Measurements from ENCODE around the gene SHROOM3. TPM values are rescaled to one million over a fixed set of nuclear protein-coding genes. Genes with fewer than 3 reads are reported as not detected.

SHROOM3 gene
- total RNA-seq, 1 experiment from 2014 or later: 27.6 TPM

GRCh38 chr4:76525751-76526150 lies 90.7 kb downstream of the SHROOM3 start:
- no peak for DNase-seq
- no peak overlapping the region for H4K91ac ChIP-seq (ENCODE audit: insufficient read length, low read depth, low read length)
- no CpG with 5 or more reads among the region's 4 CpGs for WGBS (ENCODE audit: extremely low coverage, insufficient read length, low lambda C conversion rate)
- H3T11ph ChIP-seq (ENCODE audit: low read length): no peak overlapping the region
- no peak overlapping the region for H4K5ac ChIP-seq (ENCODE audit: insufficient read length, low read depth, low read length)
- no peaks in the 10 kb centered on the region for H3K4me1 ChIP-seq (ENCODE audit: insufficient read depth, low read length)
- no peaks in the 10 kb centered on the region for H4K20me1 ChIP-seq (ENCODE audit: control insufficient read depth, insufficient read depth, insufficient read length)
- Mint-ChIP-seq H3K9me3 (peaks cover 5% of the 10 kb centered on the region in 2 experiments; a peak in 1 of 5 replicates), H3K27ac (no peak overlapping the region; a peak in 1 of 7 replicates), H3K4me3 (no peak overlapping the region), H3K27me3 (ENCODE audit: low read depth) (no peaks in the 10 kb centered on the region), H3K36me3 (ENCODE audit: insufficient read depth in 1 of 3, low read depth in 3 of 3) (peaks cover 0 to 2% (median 2%) of the 10 kb centered on the region in 3 experiments; a peak in 1 of 7 replicates), H3K4me1 (peaks cover 3 to 8% of the 10 kb centered on the region in 2 experiments)
- no peak overlapping the region for H2BK20ac ChIP-seq (ENCODE audit: low read depth, low read length, poor library complexity, severe bottlenecking)
- no peak overlapping the region for H2AFZ ChIP-seq (ENCODE audit: low read length)
- no peak for TF ChIP-seq CTCF (conservative IDR thresholded peaks at IDR 0.05)
- no peaks in the 10 kb centered on the region for H3K79me2 ChIP-seq (ENCODE audit: insufficient read depth, low read length)
- H3K4me2 ChIP-seq (ENCODE audit: insufficient read depth, insufficient read length, low read length): no peak overlapping the region
- no peak overlapping the region for H3K27ac ChIP-seq (ENCODE audit: insufficient read length, low read depth, low read length)
- no peak overlapping the region for H3K4ac ChIP-seq (ENCODE audit: low read depth, low read length)
- no peak overlapping the region for H3K14ac ChIP-seq (ENCODE audit: insufficient read depth, low read length)
- H4K8ac ChIP-seq (replicated peaks; ENCODE audit: insufficient read length, low read depth, low read length): no peak overlapping the region
- no peak overlapping the region for H3K56ac ChIP-seq (ENCODE audit: insufficient read length, low read depth, low read length)
- no peak overlapping the region for H3K9ac ChIP-seq (ENCODE audit: extremely low read depth, insufficient read length, low read length)
- no peaks in the 10 kb centered on the region for H3K27me3 ChIP-seq (ENCODE audit: insufficient read depth, low read length)
- no peak overlapping the region for H2BK5ac ChIP-seq (ENCODE audit: insufficient read length, low read length)
- H3K23ac ChIP-seq (ENCODE audit: insufficient read length, low read depth, low read length): no peak overlapping the region
- no peaks in the 10 kb centered on the region for H3K9me3 ChIP-seq (ENCODE audit: control insufficient read depth, low read depth, low read length)
- no peak overlapping the region for H3K18ac ChIP-seq (ENCODE audit: insufficient read length, low read depth, low read length)
- H2BK15ac ChIP-seq (ENCODE audit: low read depth, low read length): no peak overlapping the region
- no peaks in the 10 kb centered on the region for H3K23me2 ChIP-seq (ENCODE audit: insufficient read length, low read depth, low read length, poor library complexity, severe bottlenecking)
- no peak overlapping the region for H2AK5ac ChIP-seq (ENCODE audit: insufficient read length, low read length)
- H3K79me1 ChIP-seq (ENCODE audit: insufficient read depth, low read depth, low read length, poor library complexity, severe bottlenecking): no peaks in the 10 kb centered on the region
- no peak overlapping the region for H2BK12ac ChIP-seq (ENCODE audit: insufficient read length, low read depth, low read length)
- no peak overlapping the region for H2BK120ac ChIP-seq (ENCODE audit: low read depth, low read length, poor library complexity, severe bottlenecking)
